Mesenchymal stem cell (in vitro differentiated cells and primary cell): ENCODE data around the gene MFN2.

Source experiments
- DNase-seq: peaks from one replicate; pipeline ENCODE4 v3.0.0-alpha.2; 2013
- H2AFZ ChIP-seq: one replicate; pipeline ENCODE4 v1.6.1; 2013; ENCODE audit warnings: low read depth, mild to moderate bottlenecking, control low read depth, inconsistent platforms, low read length, moderate library complexity
- H2AK5ac ChIP-seq: 2 replicates; pipeline ENCODE4 v1.6.1; 2013; ENCODE audit warnings: low read length, moderate library complexity, mild to moderate bottlenecking, inconsistent platforms; ENCODE audit not compliant: severe bottlenecking
- H2BK120ac ChIP-seq: one replicate; pipeline ENCODE4 v1.6.1; 2013; ENCODE audit warnings: low read depth, mild to moderate bottlenecking, inconsistent platforms, low read length, moderate library complexity
- H2BK12ac ChIP-seq, 2 experiments: one replicate each; pipeline ENCODE4 v1.6.1; 2013; ENCODE audit warnings: inconsistent platforms in 2 of 2, low read length in 2 of 2, mild to moderate bottlenecking in 2 of 2, moderate library complexity in 2 of 2, control low read depth in 1 of 2
- H2BK15ac ChIP-seq: one replicate; pipeline ENCODE4 v1.6.1; 2013; ENCODE audit warnings: mild to moderate bottlenecking, low read depth, inconsistent platforms; ENCODE audit not compliant: poor library complexity, severe bottlenecking
- H2BK5ac ChIP-seq: 2 replicates; pipeline ENCODE4 v1.6.1; 2013; ENCODE audit warnings: low read depth, mild to moderate bottlenecking, low read length, control low read depth, inconsistent platforms; ENCODE audit not compliant: poor library complexity, severe bottlenecking
- H3K14ac ChIP-seq, 2 experiments: one replicate each; pipeline ENCODE4 v1.6.1; 2013; ENCODE audit warnings: inconsistent platforms in 2 of 2, low read length in 2 of 2, control low read depth in 1 of 2, mild to moderate bottlenecking in 1 of 2, moderate library complexity in 1 of 2
- H3K18ac ChIP-seq, 2 experiments: one replicate each; pipeline ENCODE4 v1.6.1; 2013; ENCODE audit warnings: inconsistent platforms in 2 of 2, low read length in 2 of 2, control low read depth in 1 of 2, low read depth in 1 of 2, mild to moderate bottlenecking in 1 of 2
- H3K23ac ChIP-seq, 2 experiments: one replicate each; pipeline ENCODE4 v1.6.1; 2013; ENCODE audit warnings: inconsistent platforms in 2 of 2, low read length in 2 of 2, mild to moderate bottlenecking in 2 of 2, moderate library complexity in 2 of 2, control low read depth in 1 of 2
- H3K27ac ChIP-seq: 2 replicates; pipeline ENCODE4 v1.5.1; 2013; ENCODE audit warnings: mild to moderate bottlenecking, moderate library complexity, low read length, control low read depth, inconsistent platforms; ENCODE audit not compliant: poor library complexity, severe bottlenecking
- H3K27me3 ChIP-seq, 2 experiments: 2 replicates each; pipeline versions ENCODE4 v1.6.1 to v1.7.0; 2013; ENCODE audit warnings: low read length in 2 of 2, mild to moderate bottlenecking in 2 of 2, moderate library complexity in 2 of 2, control low read depth in 1 of 2, inconsistent platforms in 1 of 2; ENCODE audit not compliant: control insufficient read depth in 1 of 2, insufficient read depth in 1 of 2
- H3K36me3 ChIP-seq, 2 experiments: 2 replicates each; pipeline versions ENCODE4 v1.6.1 to v1.7.0; 2013; ENCODE audit warnings: low read length in 2 of 2, control low read depth in 1 of 2, inconsistent platforms in 1 of 2, low read depth in 1 of 2, mild to moderate bottlenecking in 1 of 2; ENCODE audit not compliant: insufficient read depth in 2 of 2, control insufficient read depth in 1 of 2
- H3K4ac ChIP-seq, 2 experiments: one replicate each; pipeline ENCODE4 v1.6.1; 2013; ENCODE audit warnings: inconsistent platforms in 2 of 2, low read length in 2 of 2, mild to moderate bottlenecking in 2 of 2, moderate library complexity in 2 of 2, control low read depth in 1 of 2, low read depth in 1 of 2
- H3K4me1 ChIP-seq: 2 replicates; pipeline ENCODE4 v1.6.1; 2013; ENCODE audit warnings: low read depth, low read length, control low read depth; ENCODE audit not compliant: control insufficient read depth, insufficient read depth
- H3K4me2 ChIP-seq: 2 replicates; pipeline ENCODE4 v1.6.1; 2013; ENCODE audit warnings: low read length, mild to moderate bottlenecking, inconsistent platforms; ENCODE audit not compliant: poor library complexity, severe bottlenecking
- H3K4me3 ChIP-seq, 2 experiments: 2 replicates each; pipeline versions ENCODE4 v1.5.1 to v1.7.0; 2013; ENCODE audit warnings: low read length in 2 of 2, mild to moderate bottlenecking in 2 of 2, control low read depth in 1 of 2, low read depth in 1 of 2; ENCODE audit not compliant: insufficient read depth in 1 of 2
- H3K79me1 ChIP-seq: replicated peaks from 2 replicates; pipeline ENCODE4 v1.6.1; 2013; ENCODE audit warnings: mild to moderate bottlenecking, control low read depth, low read length, inconsistent platforms; ENCODE audit not compliant: poor library complexity, severe bottlenecking
- H3K9ac ChIP-seq: 2 replicates; pipeline ENCODE4 v1.7.0; 2013; ENCODE audit warnings: mild to moderate bottlenecking, low read length, moderate library complexity
- H3K9me3 ChIP-seq: 2 replicates; pipeline ENCODE4 v1.7.0; 2013; ENCODE audit warnings: mild to moderate bottlenecking, low read length; ENCODE audit not compliant: control insufficient read depth
- H4K8ac ChIP-seq: one replicate; pipeline ENCODE4 v1.6.1; 2013; ENCODE audit warnings: inconsistent platforms, mild to moderate bottlenecking, low read length, moderate library complexity
- H4K91ac ChIP-seq: one replicate; pipeline ENCODE4 v1.6.1; 2013; ENCODE audit warnings: mild to moderate bottlenecking, low read length, inconsistent platforms
- WGBS: methylation state at CpG from one replicate; pipeline ENCODE4 v1.1.7; 2013; ENCODE audit warnings: mixed read lengths; 5-methylcytosine and 5-hydroxymethylcytosine counted together

The MFN2 gene

DNA sequence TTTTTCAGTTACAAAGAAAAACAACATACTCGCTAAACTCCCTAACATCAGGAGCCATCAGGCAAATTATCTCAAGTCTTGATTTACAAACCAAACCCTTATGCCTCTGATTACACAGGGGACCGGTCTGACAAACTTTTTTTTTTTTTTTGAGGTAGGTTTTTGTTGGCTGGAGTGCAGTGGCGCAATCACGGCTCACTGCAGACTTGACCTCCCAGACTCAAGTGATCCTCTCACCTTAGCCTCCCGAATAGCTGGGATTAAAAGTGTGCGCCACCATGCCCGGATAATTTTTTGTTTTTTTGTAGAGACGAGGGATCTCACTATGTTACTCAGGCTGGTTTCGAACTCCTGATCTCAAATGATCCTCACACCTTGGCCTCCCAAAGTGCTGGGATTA lies 35.3 kb downstream of the MFN2 start:
- H3K27ac ChIP-seq, result no peak overlapping the region
- no peak overlapping the region for H3K14ac ChIP-seq
- no peak overlapping the region for H3K18ac ChIP-seq
- no peaks in the 10 kb centered on the region for H3K9me3 ChIP-seq
- H3K36me3 ChIP-seq, result peaks cover 25 to 28% of the 10 kb centered on the region in 2 experiments
- peaks cover 12% of the 10 kb centered on the region for H3K79me1 ChIP-seq
- H2AK5ac ChIP-seq, result no peak overlapping the region
- no peak overlapping the region for H2BK15ac ChIP-seq
- H3K27me3 ChIP-seq, result no peaks in the 10 kb centered on the region
- no peak overlapping the region for H2BK12ac ChIP-seq
- H2BK120ac ChIP-seq, result no peak overlapping the region
- peaks cover 10% of the 10 kb centered on the region for H3K4me1 ChIP-seq
- DNase-seq, result no peak
- H3K4me2 ChIP-seq, result no peak overlapping the region
- no peak overlapping the region for H4K91ac ChIP-seq
- H2BK5ac ChIP-seq, result no peak overlapping the region
- H4K8ac ChIP-seq, result no peak overlapping the region
- no peak overlapping the region for H3K4me3 ChIP-seq
- H2AFZ ChIP-seq, result no peak overlapping the region
- 93% methylated on average over 8 of the region's 9 CpGs for WGBS
- H3K23ac ChIP-seq, result no peak overlapping the region
- no peak overlapping the region for H3K9ac ChIP-seq
- H3K4ac ChIP-seq, result no peak overlapping the region

DNA sequence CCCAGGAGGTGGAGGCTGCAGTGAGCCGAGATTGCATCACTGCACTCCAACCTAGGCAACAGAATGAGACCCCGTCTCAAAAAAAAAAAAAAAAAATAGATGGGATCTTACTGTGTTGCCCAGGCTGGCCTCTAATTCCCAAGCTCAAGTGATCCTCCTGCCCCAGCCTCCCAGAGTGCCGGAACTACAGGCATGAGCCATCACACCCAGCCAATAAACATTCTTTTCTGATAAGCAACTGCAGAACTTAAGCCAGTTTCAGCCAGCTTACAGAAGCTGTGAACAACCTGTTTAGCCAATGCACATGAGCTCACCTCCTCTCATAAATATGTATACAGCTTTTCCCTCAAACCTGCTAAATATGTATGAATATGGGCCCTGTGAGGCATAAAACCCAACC lies 35.9 kb downstream of the MFN2 start:
- H2AK5ac ChIP-seq, result no peak overlapping the region
- WGBS, result 96% methylated on average over 3 of the region's 3 CpGs

GRCh38 chr1:12019858-12020509 lies 39.7 kb downstream of the MFN2 start:
- Histone ChIP-seq H4K91ac (peak overlapping the region; percentile 75), H4K8ac (peak overlapping the region; percentile 75), H3K27ac (peak overlapping the region; percentile 1), H2AK5ac (no peak overlapping the region), H2AFZ (peak overlapping the region; percentile 63), H3K4me3 (peak overlapping the region; percentile 70 to 94), H3K9ac (peak overlapping the region; percentile 90), H3K4me2 (peak overlapping the region; percentile 93), H2BK5ac (no peak overlapping the region), H3K4me1 (peaks cover 7% of the 10 kb centered on the region), H3K18ac (peak overlapping the region; percentile 75 to 84), H3K79me1 (peaks cover 25% of the 10 kb centered on the region), H3K27me3 (no peaks in the 10 kb centered on the region), H2BK120ac (peak overlapping the region; percentile 19), H3K4ac (peak overlapping the region; percentile 1 to 64), H3K23ac (peak overlapping the region in 1 of 2 experiments; percentile 77), H3K9me3 (no peaks in the 10 kb centered on the region), H2BK12ac (peak overlapping the region; percentile 66 to 77), H2BK15ac (peak overlapping the region; percentile 67), H3K36me3 (peaks cover 21 to 26% of the 10 kb centered on the region in 2 experiments), H3K14ac (no peak overlapping the region)
- DNase-seq, result peak; percentile 38
- WGBS, result 11% methylated on average over 11 of the region's 12 CpGs

More for the DNA sequence above, 35.9 kb downstream of the MFN2 start:
- no peak overlapping the region for H3K4me2 ChIP-seq
- H3K27ac ChIP-seq, result no peak overlapping the region
- H4K8ac ChIP-seq, result no peak overlapping the region
- no peak overlapping the region for H3K4me3 ChIP-seq
- H2BK12ac ChIP-seq, result no peak overlapping the region
- no peak overlapping the region for H3K14ac ChIP-seq
- peaks cover 11% of the 10 kb centered on the region for H3K79me1 ChIP-seq
- H3K27me3 ChIP-seq, result no peaks in the 10 kb centered on the region
- no peaks in the 10 kb centered on the region for H3K9me3 ChIP-seq
- peaks cover 18 to 21% of the 10 kb centered on the region in 2 experiments for H3K36me3 ChIP-seq
- H3K4me1 ChIP-seq, result peaks cover 13% of the 10 kb centered on the region
- H2BK5ac ChIP-seq, result no peak overlapping the region
- no peak overlapping the region for H4K91ac ChIP-seq
- H2BK15ac ChIP-seq, result no peak overlapping the region
- H3K4ac ChIP-seq, result no peak overlapping the region
- H2AFZ ChIP-seq, result no peak overlapping the region
- H3K9ac ChIP-seq, result no peak overlapping the region
- DNase-seq, result no peak
- no peak overlapping the region for H2BK120ac ChIP-seq
- H3K23ac ChIP-seq, result no peak overlapping the region
- no peak overlapping the region for H3K18ac ChIP-seq

DNA sequence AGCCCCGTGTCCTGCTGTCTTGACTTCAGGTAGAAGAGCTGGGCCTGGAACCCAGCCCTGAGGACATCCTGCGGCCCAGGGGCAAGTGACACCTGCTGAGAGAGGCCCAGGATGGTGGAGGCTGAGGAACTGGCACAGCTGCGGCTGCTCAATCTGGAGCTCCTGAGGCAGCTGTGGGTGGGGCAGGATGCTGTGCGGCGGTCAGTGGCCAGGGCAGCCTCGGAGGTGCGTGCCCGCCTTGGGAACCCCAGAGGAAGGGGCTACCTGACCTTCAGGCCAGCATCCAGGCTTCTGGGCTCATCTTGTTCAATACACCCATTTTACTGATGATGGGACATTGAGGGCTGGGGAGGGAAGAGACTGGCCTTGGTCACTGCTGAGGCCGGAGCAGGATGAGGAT lies 41.4 kb downstream of the MFN2 start:
- no peaks in the 10 kb centered on the region for H3K27me3 ChIP-seq
- WGBS, result 98% methylated on average over 8 of the region's 9 CpGs
- H2BK5ac ChIP-seq, result no peak overlapping the region

More for the DNA sequence above, 41.4 kb downstream of the MFN2 start:
- no peak overlapping the region for H3K4ac ChIP-seq
- no peak overlapping the region for H2BK15ac ChIP-seq
- no peak overlapping the region for H2AK5ac ChIP-seq
- no peak overlapping the region for H2BK120ac ChIP-seq
- no peak overlapping the region for H4K91ac ChIP-seq
- no peak overlapping the region for H2AFZ ChIP-seq
- H3K4me2 ChIP-seq, result no peak overlapping the region
- peaks cover 34 to 40% of the 10 kb centered on the region in 2 experiments for H3K36me3 ChIP-seq
- H3K27ac ChIP-seq, result no peak overlapping the region
- H3K23ac ChIP-seq, result no peak overlapping the region
- no peak overlapping the region for H4K8ac ChIP-seq
- H3K9me3 ChIP-seq, result no peaks in the 10 kb centered on the region
- H3K4me1 ChIP-seq, result peaks cover 7% of the 10 kb centered on the region
- no peak for DNase-seq
- H3K79me1 ChIP-seq, result peaks cover 32% of the 10 kb centered on the region
- H2BK12ac ChIP-seq, result no peak overlapping the region
- H3K14ac ChIP-seq, result no peak overlapping the region
- H3K18ac ChIP-seq, result no peak overlapping the region
- no peak overlapping the region for H3K9ac ChIP-seq
- H3K4me3 ChIP-seq, result no peak overlapping the region
